Stimulated activated naive CD8-positive, alpha-beta T cell treated with anti-CD3 and anti-CD28 coated beads, Interleukin-15, Interleukin-2, amounts not matched to agents 100 ng/mL and 50 ng/mL, for 24 hours (primary cell): ENCODE results near the gene PLGRKT.

Source experiments
- H3K27ac Mint-ChIP-seq: one replicate; pipeline ENCODE4 v1.8.0; 2021; ENCODE audit warnings: mild to moderate bottlenecking, mixed read lengths
- H3K27me3 Mint-ChIP-seq: one replicate; pipeline ENCODE4 v1.8.0; 2021; ENCODE audit warnings: mixed read lengths
- H3K36me3 Mint-ChIP-seq: one replicate; pipeline ENCODE4 v1.8.0; 2021; ENCODE audit warnings: low read depth, mixed read lengths
- H3K4me1 Mint-ChIP-seq: one replicate; pipeline ENCODE4 v1.8.0; 2021; ENCODE audit warnings: low read depth, mixed read lengths
- H3K4me3 Mint-ChIP-seq: one replicate; pipeline ENCODE4 v1.8.0; 2021; ENCODE audit warnings: mild to moderate bottlenecking, mixed read lengths
- H3K9me3 Mint-ChIP-seq: one replicate; pipeline ENCODE4 v1.8.0; 2021; ENCODE audit warnings: mixed read lengths

PLGRKT gene

DNA sequence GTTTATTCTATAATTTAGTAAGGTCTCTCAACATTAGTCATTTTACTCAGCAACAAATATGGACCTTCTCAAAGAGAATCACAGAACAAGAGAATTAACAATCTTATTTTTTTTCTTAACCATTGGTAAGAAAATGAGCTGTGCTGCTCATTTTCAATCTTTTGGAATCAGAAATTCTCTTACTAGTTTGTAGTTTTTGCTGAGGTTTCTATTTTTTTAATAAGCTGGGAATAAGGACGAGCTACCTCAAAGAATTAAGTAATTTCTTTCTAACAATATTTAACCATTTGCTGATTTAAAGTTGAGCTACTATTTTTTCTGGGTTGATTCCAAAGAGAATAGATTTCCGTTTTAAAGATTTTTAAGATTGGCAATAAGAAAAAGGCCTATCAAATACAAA lies 44.2 kb downstream of the PLGRKT start:
- Mint-ChIP-seq H3K36me3 (peaks cover 10% of the 10 kb centered on the region), H3K27ac (no peak overlapping the region), H3K27me3 (no peaks in the 10 kb centered on the region), H3K4me3 (no peak overlapping the region), H3K9me3 (no peaks in the 10 kb centered on the region), H3K4me1 (peaks cover 16% of the 10 kb centered on the region)

DNA sequence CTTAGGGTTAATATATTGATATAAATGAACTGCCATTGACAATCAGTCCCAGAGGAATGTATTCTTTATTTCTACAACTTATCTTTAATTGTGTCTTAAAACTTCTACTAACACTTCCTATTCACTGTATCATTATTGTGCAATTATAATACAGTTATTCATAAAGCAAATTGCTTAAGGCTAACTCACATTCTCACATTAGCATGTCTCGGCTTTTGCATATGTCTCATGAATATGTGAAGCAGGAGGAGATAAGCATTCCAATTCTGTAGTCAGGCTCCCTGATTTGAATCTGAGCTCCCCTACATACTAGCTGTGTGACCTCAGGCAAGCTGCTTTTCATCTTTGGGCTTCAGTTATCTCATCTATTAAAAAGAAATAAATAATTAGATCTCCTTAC lies 45.4 kb downstream of the PLGRKT start:
- no peaks in the 10 kb centered on the region for H3K9me3 Mint-ChIP-seq
- H3K27me3 Mint-ChIP-seq = no peaks in the 10 kb centered on the region
- H3K4me3 Mint-ChIP-seq = no peak overlapping the region
- peaks cover 10% of the 10 kb centered on the region for H3K36me3 Mint-ChIP-seq
- no peak overlapping the region for H3K27ac Mint-ChIP-seq
- peaks cover 16% of the 10 kb centered on the region for H3K4me1 Mint-ChIP-seq

- H3K4me3 Mint-ChIP-seq = no peak overlapping the region
- H3K9me3 Mint-ChIP-seq = no peaks in the 10 kb centered on the region
These were observed 48.5 kb downstream of the PLGRKT start for GRCh38 chr9:5389109-5389732.

DNA sequence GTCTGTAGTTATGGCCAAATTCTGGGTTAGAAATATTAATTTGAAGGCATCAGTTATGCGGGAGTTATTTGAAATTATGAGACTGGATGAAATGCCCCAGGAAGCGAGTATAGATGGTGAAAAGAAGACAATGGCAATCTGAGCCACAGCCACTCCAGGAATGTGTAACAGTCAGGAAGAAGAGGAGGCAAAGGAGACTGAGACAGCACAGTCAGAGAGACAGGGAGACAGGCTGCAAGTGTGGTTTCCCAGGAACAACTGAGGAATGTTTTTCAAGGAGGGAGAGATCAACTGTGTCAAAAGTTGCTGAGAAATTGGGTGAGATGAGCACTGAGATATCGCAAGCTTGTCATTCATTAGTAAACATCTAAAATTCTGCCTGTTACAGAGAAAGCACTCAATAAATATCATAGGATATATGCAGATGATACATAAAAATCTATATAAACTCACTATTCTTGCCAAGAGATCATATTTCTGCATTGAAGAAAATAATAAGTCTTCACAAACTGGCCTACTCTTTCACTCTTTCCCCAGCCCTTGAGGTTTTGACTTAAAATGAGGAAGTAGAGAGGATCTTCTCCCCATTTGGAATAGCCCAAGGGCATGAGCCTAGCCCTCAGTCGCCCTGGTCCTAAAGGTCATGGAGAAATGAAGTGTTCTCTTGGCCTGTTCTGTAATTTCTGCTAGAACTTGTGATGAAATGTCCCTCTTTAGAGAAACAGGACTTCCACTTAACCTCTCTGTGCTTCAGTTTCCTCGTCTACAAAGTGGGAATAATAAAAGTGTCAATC lies 49.5 kb downstream of the PLGRKT start:
- H3K4me3 Mint-ChIP-seq = no peak overlapping the region
- H3K27me3 Mint-ChIP-seq = no peaks in the 10 kb centered on the region
- H3K36me3 Mint-ChIP-seq = peaks cover 14% of the 10 kb centered on the region
- no peaks in the 10 kb centered on the region for H3K9me3 Mint-ChIP-seq
- H3K27ac Mint-ChIP-seq = no peak overlapping the region
- H3K4me1 Mint-ChIP-seq = peaks cover 16% of the 10 kb centered on the region

More at GRCh38 chr9:5389109-5389732, 48.5 kb downstream of the PLGRKT start:
- Mint-ChIP-seq H3K36me3 (peaks cover 14% of the 10 kb centered on the region), H3K27ac (no peak overlapping the region), H3K27me3 (no peaks in the 10 kb centered on the region), H3K4me1 (peaks cover 16% of the 10 kb centered on the region)

- Mint-ChIP-seq H3K9me3 (no peaks in the 10 kb centered on the region), H3K27ac (no peak overlapping the region)
These were observed 53.3 kb downstream of the PLGRKT start for GRCh38 chr9:5384436-5384835.

GRCh38 chr9:5382479-5382878 lies 55.2 kb downstream of the PLGRKT start:
- Mint-ChIP-seq H3K4me3 (no peak overlapping the region), H3K9me3 (no peaks in the 10 kb centered on the region), H3K4me1 (no peaks in the 10 kb centered on the region), H3K27ac (peak overlapping the region; percentile 7), H3K36me3 (peaks cover 26% of the 10 kb centered on the region), H3K27me3 (no peaks in the 10 kb centered on the region)

More at GRCh38 chr9:5384436-5384835, 53.3 kb downstream of the PLGRKT start:
- Mint-ChIP-seq H3K4me1 (peaks cover 10% of the 10 kb centered on the region), H3K27me3 (no peaks in the 10 kb centered on the region), H3K36me3 (peaks cover 32% of the 10 kb centered on the region), H3K4me3 (no peak overlapping the region)

DNA sequence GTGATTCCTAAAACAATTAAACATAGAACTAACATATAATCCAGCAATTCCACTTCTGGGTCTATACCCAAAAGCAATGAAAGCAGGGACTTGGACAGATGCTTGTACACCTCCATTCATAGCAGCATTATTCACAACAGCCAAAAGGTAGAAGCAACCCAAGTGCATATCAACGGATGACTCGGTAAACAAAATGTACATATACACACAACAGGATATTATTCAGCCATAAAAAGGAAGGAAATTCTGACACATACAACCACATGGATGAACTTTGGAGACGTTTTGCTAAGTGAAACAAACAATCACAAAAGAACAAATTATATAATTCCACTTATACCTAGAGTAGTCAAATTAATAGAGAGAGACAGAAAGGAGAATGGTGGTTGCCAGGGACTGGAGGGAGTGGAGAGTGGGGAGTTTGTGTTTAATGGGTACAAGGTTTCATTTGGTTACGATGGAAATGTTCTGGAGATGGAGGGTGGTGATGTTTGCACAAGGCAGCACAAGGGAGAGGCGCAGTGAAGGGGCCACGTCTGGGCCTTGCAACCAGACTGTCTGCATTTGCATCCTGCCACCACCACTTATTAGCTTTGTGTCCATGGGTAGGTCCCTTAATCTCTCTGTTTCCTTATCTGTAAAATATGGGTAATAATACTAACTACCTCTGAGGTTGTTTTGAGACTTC lies 61.8 kb downstream of the PLGRKT start:
- H3K4me3 Mint-ChIP-seq = no peak overlapping the region
- no peaks in the 10 kb centered on the region for H3K9me3 Mint-ChIP-seq

GRCh38 chr9:5375091-5375490 lies 62.6 kb downstream of the PLGRKT start:
- no peaks in the 10 kb centered on the region for H3K9me3 Mint-ChIP-seq
- H3K27me3 Mint-ChIP-seq = no peaks in the 10 kb centered on the region
- peak overlapping the region; percentile 40 for H3K27ac Mint-ChIP-seq
- H3K4me3 Mint-ChIP-seq = no peak overlapping the region
- H3K4me1 Mint-ChIP-seq = peaks cover 30% of the 10 kb centered on the region
- H3K36me3 Mint-ChIP-seq = peaks cover 18% of the 10 kb centered on the region

More for the DNA sequence above, 61.8 kb downstream of the PLGRKT start:
- Mint-ChIP-seq H3K4me1 (peaks cover 30% of the 10 kb centered on the region), H3K27me3 (no peaks in the 10 kb centered on the region), H3K27ac (no peak overlapping the region), H3K36me3 (peaks cover 24% of the 10 kb centered on the region)

DNA sequence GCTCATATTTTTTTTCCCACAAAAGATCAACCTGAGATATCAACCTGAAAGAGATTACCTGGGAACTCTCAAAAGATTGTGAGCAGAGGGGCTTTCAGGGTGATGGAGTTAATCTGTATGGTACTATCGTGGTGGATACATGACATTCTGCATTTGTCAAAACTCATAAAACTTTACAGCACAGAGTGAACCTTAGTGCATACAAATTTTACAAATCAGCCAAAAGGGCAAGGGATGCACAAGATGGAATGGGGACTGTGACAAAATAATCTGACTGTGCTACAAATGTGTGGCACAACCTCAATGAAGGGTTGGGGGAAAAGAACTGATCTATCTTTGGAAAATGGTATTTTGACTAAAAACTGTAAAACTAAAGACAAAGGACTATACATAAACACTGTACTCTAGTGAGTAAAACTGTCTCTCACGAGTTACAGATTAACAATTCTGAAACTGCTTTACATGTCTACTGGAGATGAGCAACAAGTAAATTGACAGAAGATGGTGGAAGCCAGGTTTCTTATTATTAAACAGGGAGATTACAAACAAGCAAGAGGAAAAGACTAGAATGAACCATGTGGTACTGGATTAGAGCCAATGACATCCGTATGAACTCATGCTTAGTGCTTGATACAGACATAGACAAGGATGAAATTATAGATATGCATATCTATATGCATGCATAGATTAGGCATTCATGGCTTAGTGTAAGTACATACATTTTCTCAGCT lies 73.3 kb downstream of the PLGRKT start:
- Mint-ChIP-seq H3K9me3 (no peaks in the 10 kb centered on the region), H3K27ac (no peak overlapping the region), H3K4me3 (no peak overlapping the region), H3K36me3 (peaks cover 16% of the 10 kb centered on the region), H3K4me1 (no peaks in the 10 kb centered on the region), H3K27me3 (no peaks in the 10 kb centered on the region)

GRCh38 chr9:5361326-5362010 lies 76.3 kb downstream of the PLGRKT start:
- Mint-ChIP-seq H3K27ac (no peak overlapping the region), H3K4me3 (no peak overlapping the region), H3K9me3 (peaks cover 3% of the 10 kb centered on the region), H3K4me1 (no peaks in the 10 kb centered on the region), H3K27me3 (no peaks in the 10 kb centered on the region), H3K36me3 (peaks cover 22% of the 10 kb centered on the region)

DNA sequence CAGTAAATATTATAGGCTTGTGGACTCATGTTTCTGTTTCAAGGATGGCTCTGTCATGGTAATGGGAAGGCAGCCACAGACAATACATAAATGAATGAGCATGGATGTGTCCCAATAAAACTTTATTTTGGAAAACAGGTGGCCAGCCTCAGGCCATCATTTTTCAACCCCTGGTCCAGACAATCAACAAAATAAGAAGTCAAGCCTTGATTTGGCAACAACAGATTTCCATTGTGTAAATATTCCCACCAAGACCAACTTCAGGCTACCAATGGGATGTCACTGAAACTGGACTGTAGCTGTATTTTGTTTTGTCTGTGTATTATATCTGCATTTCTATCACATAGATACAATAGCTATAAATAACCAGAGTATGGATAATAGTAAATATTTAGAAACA lies 77.4 kb downstream of the PLGRKT start:
- H3K9me3 Mint-ChIP-seq = peaks cover 3% of the 10 kb centered on the region
- peaks cover 22% of the 10 kb centered on the region for H3K36me3 Mint-ChIP-seq
- no peak overlapping the region for H3K27ac Mint-ChIP-seq
- H3K27me3 Mint-ChIP-seq = no peaks in the 10 kb centered on the region
- no peaks in the 10 kb centered on the region for H3K4me1 Mint-ChIP-seq
- no peak overlapping the region for H3K4me3 Mint-ChIP-seq

- H3K9me3 Mint-ChIP-seq = peaks cover 3% of the 10 kb centered on the region
- H3K27ac Mint-ChIP-seq = no peak overlapping the region
- no peak overlapping the region for H3K4me3 Mint-ChIP-seq
These were observed 80.2 kb downstream of the PLGRKT start for GRCh38 chr9:5357431-5358105.

GRCh38 chr9:5355817-5356216 lies 81.9 kb downstream of the PLGRKT start:
- peaks cover 24% of the 10 kb centered on the region for H3K4me1 Mint-ChIP-seq
- no peak overlapping the region for H3K4me3 Mint-ChIP-seq
- peaks cover 3% of the 10 kb centered on the region for H3K9me3 Mint-ChIP-seq
- H3K27me3 Mint-ChIP-seq = no peaks in the 10 kb centered on the region
- H3K27ac Mint-ChIP-seq = no peak overlapping the region
- peaks cover 22% of the 10 kb centered on the region for H3K36me3 Mint-ChIP-seq

More at GRCh38 chr9:5357431-5358105, 80.2 kb downstream of the PLGRKT start:
- Mint-ChIP-seq H3K27me3 (no peaks in the 10 kb centered on the region), H3K4me1 (peaks cover 11% of the 10 kb centered on the region), H3K36me3 (peaks cover 22% of the 10 kb centered on the region)

- peaks cover 20% of the 10 kb centered on the region for H3K36me3 Mint-ChIP-seq
- H3K4me1 Mint-ChIP-seq = peaks cover 24% of the 10 kb centered on the region
- no peak overlapping the region for H3K4me3 Mint-ChIP-seq
- H3K9me3 Mint-ChIP-seq = peaks cover 3% of the 10 kb centered on the region
- no peak overlapping the region for H3K27ac Mint-ChIP-seq
- H3K27me3 Mint-ChIP-seq = no peaks in the 10 kb centered on the region
These were observed 82.5 kb downstream of the PLGRKT start for GRCh38 chr9:5355226-5355625.
